GM18951 (cell line): ENCODE data around the gene WDR72.
"Not testable (repeated sequence)": the region's sequence is repeated elsewhere in the genome, so short reads cannot be mapped to it uniquely, and the experiment has no call there.

Experiments
- POLR2A ChIP-seq: IDR thresholded peaks from 4 replicates; pipeline ENCODE4 v1.6.1; 2011; ENCODE audit warnings: mild to moderate bottlenecking; ENCODE audit not compliant: insufficient read length, insufficient read depth; ENCODE audit errors: extremely low read depth
- in situ Hi-C: fragments of 300-500 bp; cut with MboI; formaldehyde crosslinking; loops from one replicate; pipeline ENCODE4 v1.12.0; 2022; ENCODE audit warnings: low sequenced_read_pairs, mixed read lengths, inconsistent platforms; ENCODE audit not compliant: unreplicated experiment

WDR72 gene

DNA sequence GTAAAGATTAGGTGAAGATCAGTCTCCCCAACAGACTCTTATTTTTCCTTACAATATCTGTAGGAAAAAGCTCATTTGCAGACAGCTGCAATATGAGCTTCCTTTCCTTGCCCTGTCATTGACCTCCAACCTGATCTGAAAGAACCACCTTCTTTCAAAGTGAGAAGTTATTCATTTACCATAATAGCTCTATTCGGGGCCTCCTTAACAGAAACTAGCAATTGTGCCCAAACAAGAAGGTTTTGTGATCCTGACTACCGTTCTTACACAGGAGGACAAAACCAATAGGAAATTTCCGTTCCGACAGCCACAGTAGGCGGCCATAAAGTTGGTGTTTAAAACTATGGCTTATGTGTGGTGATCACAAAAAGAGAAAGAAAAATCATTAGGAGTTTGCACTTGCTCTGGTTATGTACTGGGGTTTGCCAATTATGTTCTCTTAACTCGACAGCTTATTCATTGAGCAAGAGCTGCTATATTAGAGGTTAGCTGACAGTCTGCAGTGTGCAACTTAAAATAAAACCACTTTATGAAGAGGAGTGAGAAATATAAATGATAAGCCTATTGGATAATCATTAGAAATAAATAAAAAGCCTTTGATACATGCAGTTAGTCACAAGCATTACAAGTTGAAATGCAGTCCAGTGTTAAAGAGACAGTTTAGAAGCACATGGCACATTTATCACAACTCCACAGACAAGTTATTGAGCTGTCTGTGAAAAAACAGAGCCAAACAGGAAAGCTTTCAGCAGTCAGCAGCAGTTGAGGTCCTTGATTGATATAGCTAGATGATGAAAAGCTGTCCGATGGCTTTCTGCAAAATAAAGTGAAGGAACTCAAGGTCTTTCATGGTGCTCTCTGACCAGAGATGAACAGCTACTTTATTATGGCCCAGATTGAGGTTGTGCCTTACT lies 199.8 kb downstream of the WDR72 start:
- in situ Hi-C loops = no loop called here
- no peak for TF ChIP-seq POLR2A

DNA sequence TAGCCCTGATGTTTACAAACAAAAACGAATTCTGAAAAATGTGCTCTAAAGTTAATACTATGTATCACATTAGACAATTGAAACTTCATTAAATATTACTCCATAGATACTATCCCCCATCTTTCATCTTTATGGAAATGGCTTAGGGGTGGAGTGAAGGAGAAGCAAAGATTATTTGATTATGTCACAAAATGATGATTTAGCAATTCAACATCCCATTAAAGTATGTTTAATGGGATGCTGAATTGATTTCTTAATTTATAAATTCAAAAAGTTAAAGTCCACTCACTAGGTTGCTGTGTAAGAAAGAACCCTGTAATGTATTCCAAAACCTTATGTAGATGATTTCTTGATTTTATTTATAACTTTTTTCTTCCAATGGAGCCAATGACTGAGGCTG lies 201.1 kb downstream of the WDR72 start:
- in situ Hi-C loops = no loop called here
- TF ChIP-seq POLR2A = no peak

DNA sequence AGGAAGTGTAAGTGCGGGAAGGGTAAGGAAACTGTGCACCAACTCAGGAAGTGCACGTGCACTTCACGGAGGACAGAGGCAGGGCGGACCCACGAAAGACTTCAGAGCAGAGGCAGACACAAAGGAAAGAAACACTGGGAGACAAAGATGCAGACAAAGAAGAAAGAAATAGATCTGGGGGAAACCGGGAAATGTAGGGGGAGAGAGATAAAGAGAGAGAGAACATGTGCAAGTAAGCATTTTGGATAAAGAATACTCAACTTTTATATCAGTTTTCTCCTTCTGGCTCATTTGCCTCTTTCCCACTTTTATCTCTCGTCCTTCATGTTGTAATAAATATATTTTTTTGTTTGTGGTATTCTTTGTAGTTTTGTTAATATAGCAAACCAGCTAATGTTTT lies 204.2 kb downstream of the WDR72 start:
- in situ Hi-C loops = no loop called here

DNA sequence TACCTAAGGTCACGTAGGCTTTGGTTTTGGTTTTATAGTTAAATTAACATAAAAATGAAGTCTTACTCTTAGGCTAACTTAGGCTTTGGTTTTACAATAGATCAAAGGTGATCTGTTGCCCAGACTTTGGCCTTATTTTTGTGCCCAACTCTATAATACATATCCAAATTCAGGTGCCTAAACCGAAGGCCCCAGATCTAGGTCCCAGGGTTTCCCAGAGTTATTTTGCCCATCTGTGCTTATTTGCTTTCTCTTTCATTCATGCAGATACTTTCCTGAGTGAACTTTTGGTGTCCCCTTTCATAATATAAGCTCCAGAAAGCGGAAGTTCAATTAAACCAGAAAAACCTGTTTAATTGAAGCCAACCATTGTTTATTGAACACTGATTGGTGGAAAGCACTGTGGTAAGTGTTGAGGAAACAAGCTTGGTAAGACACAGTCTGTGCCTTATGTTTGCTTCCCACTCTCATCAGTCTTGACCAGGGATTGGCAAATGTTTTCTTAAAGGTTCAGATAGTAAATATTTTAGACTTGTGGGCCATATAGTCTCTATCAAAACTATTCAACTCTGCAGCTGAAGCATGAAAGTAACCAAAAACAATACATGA lies 209.7 kb downstream of the WDR72 start:
- in situ Hi-C loops = no loop called here
- no peak for TF ChIP-seq POLR2A

More for the DNA sequence above, 204.2 kb downstream of the WDR72 start:
- TF ChIP-seq POLR2A = no peak

DNA sequence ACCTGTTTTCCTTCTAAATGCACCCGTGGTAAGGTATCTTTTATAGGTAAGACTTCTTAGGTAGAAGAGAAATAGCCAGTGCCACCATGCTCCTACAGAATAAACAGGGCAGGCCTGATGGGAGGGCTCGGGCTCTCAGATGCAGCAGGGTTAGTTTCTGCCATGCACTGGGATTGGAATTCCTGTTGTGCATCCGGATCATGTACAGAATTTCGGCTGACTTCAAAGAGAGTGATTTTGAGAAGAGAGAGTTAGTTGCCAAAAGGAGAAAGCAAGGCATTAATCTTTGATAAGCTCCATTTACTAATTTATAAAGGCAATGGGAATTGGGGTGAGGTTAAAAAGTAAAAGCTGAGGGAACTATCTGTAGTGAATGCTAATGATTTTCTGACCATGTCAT lies 211.2 kb downstream of the WDR72 start:
- in situ Hi-C loops = no loop called here
- no peak for TF ChIP-seq POLR2A

DNA sequence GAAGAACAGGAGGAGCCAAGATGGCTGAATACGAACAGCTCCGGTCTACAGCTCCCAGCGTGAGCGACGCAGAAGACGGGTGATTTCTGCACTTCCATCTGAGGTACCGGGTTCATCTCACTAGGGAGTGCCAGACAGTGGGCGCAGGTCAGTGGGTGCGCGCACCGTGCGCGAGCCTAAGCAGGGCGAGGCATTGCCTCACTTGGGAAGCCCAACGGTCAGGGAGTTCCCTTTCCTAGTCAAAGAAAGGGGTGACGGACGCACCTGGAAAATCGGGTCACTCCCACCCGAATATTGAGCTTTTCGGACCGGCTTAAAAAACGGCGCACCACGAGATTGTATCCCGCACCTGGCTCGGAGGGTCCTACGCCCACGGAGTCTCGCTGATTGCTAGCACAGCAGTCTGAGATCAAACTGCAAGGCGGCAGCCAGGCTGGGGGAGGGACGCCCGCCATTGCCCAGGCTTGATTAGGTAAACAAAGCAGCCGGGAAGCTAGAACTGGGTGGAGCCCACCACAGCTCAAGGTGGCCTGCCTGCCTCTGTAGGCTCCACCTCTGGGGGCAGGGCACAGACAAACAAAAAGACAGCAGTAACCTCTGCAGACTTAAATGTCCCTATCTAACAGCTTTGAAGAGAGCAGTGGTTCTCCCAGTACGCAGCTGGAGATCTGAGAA lies 218.7 kb downstream of the WDR72 start:
- in situ Hi-C loops = not testable (repeated sequence)

DNA sequence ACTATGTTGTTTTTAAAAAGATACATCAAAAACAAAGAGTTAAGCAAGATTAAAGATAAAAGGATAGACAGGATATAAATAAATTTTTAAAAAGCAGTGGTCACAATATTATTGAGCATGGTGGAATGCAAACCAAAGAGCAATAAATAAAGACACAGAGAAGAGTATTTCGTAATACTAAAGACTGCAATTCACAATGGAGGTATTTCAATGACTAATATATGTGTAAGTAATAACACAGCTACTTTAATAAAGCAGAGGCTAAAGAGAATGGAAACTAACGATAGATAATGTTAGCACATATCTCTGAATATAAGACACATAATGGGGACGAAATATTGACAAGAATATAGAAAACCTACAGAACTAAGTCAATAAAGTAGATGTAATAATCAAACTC lies 219.6 kb downstream of the WDR72 start:
- TF ChIP-seq POLR2A = no peak
- in situ Hi-C loops = no loop called here

DNA sequence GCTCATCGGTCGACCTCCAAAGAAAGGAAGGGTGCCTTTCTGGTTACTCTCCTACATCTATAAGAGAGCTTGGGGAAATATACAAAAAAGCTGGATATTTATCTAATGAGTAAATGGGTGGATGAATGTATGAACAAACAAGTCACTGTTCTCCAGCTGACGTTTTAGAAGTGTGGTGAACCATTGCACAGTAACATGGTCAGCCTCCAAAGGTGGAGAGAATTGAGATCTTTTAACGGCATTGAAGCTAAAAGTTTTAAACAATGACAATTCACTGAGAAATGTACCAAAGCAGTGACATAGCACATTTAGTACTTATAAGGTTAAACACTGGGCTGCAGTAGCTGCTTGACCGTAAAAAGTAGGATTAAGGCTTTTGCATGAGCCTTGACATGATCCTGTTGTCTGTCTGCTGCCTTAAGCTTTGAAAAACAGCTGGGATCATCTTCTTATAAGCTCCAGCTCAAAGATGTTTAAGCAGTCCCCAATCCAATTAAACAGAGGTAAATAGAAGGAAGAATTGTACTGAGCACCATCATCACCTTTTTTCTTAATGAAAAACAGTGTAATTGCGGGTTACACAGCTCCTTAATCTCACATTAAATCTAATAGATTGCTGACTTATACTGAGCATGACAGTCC lies 222.9 kb downstream of the WDR72 start:
- in situ Hi-C loops = no loop called here
- TF ChIP-seq POLR2A = no peak

DNA sequence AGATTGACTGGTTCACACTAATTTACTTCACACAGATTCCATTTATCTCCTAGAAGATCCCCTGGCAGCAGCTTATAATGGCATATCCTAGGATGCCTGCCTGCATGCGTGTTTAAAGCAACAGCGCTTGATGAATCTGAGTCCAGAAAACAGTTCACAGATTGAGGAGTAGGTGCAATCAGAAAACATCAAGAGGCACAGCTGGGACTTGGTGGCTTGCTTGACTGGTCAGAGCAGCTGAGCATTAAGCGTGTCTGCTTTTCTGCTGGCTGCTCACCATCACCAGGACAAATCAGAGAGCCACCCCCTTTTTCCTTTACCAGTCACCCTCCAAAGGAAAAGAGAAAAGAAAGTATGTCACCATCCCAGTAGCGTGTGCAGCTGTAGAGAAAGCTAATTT lies 223.6 kb downstream of the WDR72 start:
- in situ Hi-C loops = no loop called here
- no peak for TF ChIP-seq POLR2A

DNA sequence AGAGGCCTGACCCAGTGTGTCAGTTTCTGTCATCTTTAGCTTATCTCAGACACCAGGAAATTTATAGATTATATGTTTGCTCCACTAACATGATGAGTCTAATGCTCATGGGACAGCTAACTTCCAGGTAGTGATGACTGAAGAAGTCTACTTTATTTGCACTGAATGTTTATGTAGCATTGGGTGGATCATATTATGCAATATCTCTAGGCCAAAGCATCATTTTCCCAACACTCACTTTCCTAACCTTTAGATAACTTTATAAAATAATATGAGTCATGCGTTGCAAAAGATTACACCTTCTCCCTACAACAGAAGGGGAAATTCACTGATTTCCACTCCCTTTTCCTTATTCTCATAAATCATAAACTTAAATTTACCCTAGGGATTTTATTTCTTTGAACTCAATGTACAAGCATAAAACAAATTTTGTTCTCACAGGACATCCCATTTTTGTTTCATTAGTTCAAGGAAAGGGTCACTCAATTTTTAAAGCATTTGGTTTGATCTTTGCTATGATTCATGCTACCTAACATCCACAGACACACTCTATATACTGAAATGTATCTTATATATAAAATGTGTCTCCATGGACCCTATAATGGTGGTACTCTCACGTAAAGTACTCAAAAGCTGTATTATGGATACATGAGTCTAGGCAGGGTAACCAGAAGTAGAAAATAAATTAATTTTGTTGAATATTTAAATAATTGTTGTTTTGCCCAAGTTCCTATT lies 225.2 kb downstream of the WDR72 start:
- TF ChIP-seq POLR2A = no peak
- in situ Hi-C loops = no loop called here

DNA sequence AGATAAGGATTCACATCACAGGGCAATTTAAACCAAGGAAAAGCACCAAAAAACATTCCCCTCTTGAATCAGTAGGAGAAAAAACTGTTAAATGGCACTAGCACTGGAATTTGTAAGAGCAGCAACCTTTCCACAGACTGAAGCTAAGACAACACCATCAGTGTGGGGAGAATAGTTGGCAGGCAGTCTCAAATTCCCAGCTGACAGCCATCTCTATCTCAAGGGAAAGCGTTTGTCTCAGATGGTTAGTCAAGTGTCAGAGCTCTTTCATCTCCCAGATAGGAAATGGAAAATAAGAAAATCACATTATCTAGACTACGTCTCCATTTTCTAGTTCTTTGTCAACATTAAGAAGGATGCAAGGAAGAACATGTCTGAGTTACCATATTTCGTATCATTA lies 228.7 kb downstream of the WDR72 start:
- in situ Hi-C loops = no loop called here
- no peak for TF ChIP-seq POLR2A

DNA sequence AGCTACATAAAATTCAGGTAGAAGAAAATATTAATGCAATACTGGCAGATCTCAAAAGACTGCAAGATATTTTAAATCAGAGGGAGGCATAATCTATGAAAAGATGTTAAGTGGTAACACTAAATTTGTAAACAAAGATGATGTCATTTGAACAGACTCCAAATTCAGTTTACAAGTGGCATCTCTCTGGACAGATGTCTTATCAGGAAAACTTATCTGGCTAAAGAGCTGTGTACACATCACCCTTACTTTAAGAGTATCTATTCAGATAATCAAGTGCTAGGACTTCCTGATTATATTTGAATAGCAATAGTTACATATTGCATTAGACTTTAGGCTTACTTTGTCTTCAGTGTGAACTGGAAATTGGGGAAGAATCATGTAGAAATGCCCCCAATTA lies 231.5 kb downstream of the WDR72 start:
- in situ Hi-C loops = no loop called here
- no peak for TF ChIP-seq POLR2A

DNA sequence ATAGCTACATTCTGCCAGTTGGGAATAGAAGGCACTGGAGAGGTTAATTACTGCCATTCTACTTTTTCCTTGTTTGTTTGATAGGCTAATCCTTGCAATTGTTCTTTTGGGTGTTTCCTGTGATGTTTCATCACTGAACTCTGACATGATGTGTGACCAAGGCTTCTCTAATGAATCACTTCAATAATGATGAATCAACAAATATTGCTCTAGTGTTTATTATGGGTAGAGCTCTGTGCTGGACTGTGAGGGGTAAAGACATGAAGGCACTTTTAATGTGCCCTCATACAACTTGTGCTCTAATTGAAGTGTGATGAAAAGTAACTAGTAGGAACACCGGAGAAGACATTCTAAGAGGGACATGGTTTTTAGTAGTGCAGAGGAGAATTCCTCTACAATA lies 233.6 kb downstream of the WDR72 start:
- no peak for TF ChIP-seq POLR2A
- in situ Hi-C loops = no loop called here
